HG03095 (cell line): Measurements from ENCODE around the gene BIRC7.

Experiments used
- ATAC-seq: cut with Tn5 transposase; IDR thresholded peaks from one replicate; pipeline ENCODE4 v1.9.1; 2021; ENCODE audit warnings: moderate library complexity; ENCODE audit not compliant: unreplicated experiment

The BIRC7 gene

GRCh38 chr20:63224412-63225081 is 11.2 kb upstream of the BIRC7 start:
- ATAC-seq: no peak

- ATAC-seq: no peak
Observed at GRCh38 chr20:63225082-63225454, 10.6 kb upstream of the BIRC7 start.

- ATAC-seq: no peak
Observed at GRCh38 chr20:63226042-63226943, 9.4 kb upstream of the BIRC7 start.

GRCh38 chr20:63227260-63227659 is 8.4 kb upstream of the BIRC7 start:
- ATAC-seq: no peak

GRCh38 chr20:63228806-63229205 is 6.9 kb upstream of the BIRC7 start:
- ATAC-seq: no peak

GRCh38 chr20:63230800-63231268 is 4.9 kb upstream of the BIRC7 start:
- ATAC-seq: no peak

GRCh38 chr20:63232235-63233060 is 3.3 kb upstream of the BIRC7 start:
- ATAC-seq: no peak

- no peak for ATAC-seq
Observed at GRCh38 chr20:63233061-63233344, 2.7 kb upstream of the BIRC7 start.

GRCh38 chr20:63233924-63234323 is 1.8 kb upstream of the BIRC7 start:
- ATAC-seq: no peak

- ATAC-seq: no peak
Observed at GRCh38 chr20:63234693-63235398, 859 bp upstream of the BIRC7 start.

GRCh38 chr20:63236116-63236837 is 572 bp downstream of the BIRC7 start:
- no peak for ATAC-seq

GRCh38 chr20:63238031-63238430 is 2.3 kb downstream of the BIRC7 start:
- ATAC-seq: no peak

GRCh38 chr20:63238514-63239125 is 2.9 kb downstream of the BIRC7 start:
- ATAC-seq: no peak

GRCh38 chr20:63239431-63239830 is 3.7 kb downstream of the BIRC7 start:
- no peak for ATAC-seq

GRCh38 chr20:63240004-63240403 is 4.3 kb downstream of the BIRC7 start:
- ATAC-seq: no peak

- ATAC-seq: no peak
Observed at GRCh38 chr20:63241272-63241671, 5.6 kb downstream of the BIRC7 start.

- ATAC-seq: no peak
Observed at GRCh38 chr20:63242736-63243135, 7.0 kb downstream of the BIRC7 start.

GRCh38 chr20:63243604-63244247 is 8.0 kb downstream of the BIRC7 start:
- ATAC-seq: no peak

- ATAC-seq: no peak
Observed at GRCh38 chr20:63244468-63244867, 8.8 kb downstream of the BIRC7 start.
